Raji (cell line): ENCODE results near the gene GSAP.

Experiments used
- POLR2A ChIP-seq: IDR thresholded peaks from 2 replicates; pipeline ENCODE4 v1.6.1; 2011; ENCODE audit warnings: low read depth, low read length, control low read depth; ENCODE audit not compliant: insufficient read depth

Gene GSAP

GRCh38 chr7:77396894-77397547, 19.1 kb downstream of the GSAP start:
- no peak for TF ChIP-seq POLR2A

GRCh38 chr7:77395626-77396025, 20.5 kb downstream of the GSAP start:
- TF ChIP-seq POLR2A = no peak

- no peak for TF ChIP-seq POLR2A
Measured at GRCh38 chr7:77393954-77394353, 22.2 kb downstream of the GSAP start.

GRCh38 chr7:77393261-77393660, 22.9 kb downstream of the GSAP start:
- TF ChIP-seq POLR2A = no peak

GRCh38 chr7:77391230-77391629, 24.9 kb downstream of the GSAP start:
- no peak for TF ChIP-seq POLR2A

GRCh38 chr7:77388055-77388641, 28.0 kb downstream of the GSAP start:
- no peak for TF ChIP-seq POLR2A

GRCh38 chr7:77386165-77386822, 29.9 kb downstream of the GSAP start:
- no peak for TF ChIP-seq POLR2A

GRCh38 chr7:77383333-77383740, 32.8 kb downstream of the GSAP start:
- TF ChIP-seq POLR2A = no peak

GRCh38 chr7:77382532-77382931, 33.6 kb downstream of the GSAP start:
- TF ChIP-seq POLR2A = no peak

- TF ChIP-seq POLR2A = no peak
Measured at GRCh38 chr7:77378584-77378983, 37.6 kb downstream of the GSAP start.

GRCh38 chr7:77370606-77371005, 45.5 kb downstream of the GSAP start:
- no peak for TF ChIP-seq POLR2A

GRCh38 chr7:77368974-77369373, 47.2 kb downstream of the GSAP start:
- no peak for TF ChIP-seq POLR2A

- TF ChIP-seq POLR2A = no peak
Measured at GRCh38 chr7:77367976-77368375, 48.2 kb downstream of the GSAP start.

GRCh38 chr7:77362905-77363304, 53.2 kb downstream of the GSAP start:
- TF ChIP-seq POLR2A = no peak

GRCh38 chr7:77360969-77361368, 55.2 kb downstream of the GSAP start:
- no peak for TF ChIP-seq POLR2A

GRCh38 chr7:77360104-77360503, 56.0 kb downstream of the GSAP start:
- TF ChIP-seq POLR2A = no peak

- no peak for TF ChIP-seq POLR2A
Measured at GRCh38 chr7:77359599-77359998, 56.5 kb downstream of the GSAP start.

GRCh38 chr7:77354914-77355313, 61.2 kb downstream of the GSAP start:
- TF ChIP-seq POLR2A = no peak
